Activated CD8-positive, alpha-beta memory T cell treated with anti-CD3 and anti-CD28 coated beads, Interleukin-2, amount 50 U/mL, for 48 hours (primary cell): ENCODE measurements around the gene CCN2.
"Not testable (repeated sequence)": the region's sequence is repeated elsewhere in the genome, so short reads cannot be mapped to it uniquely, and the experiment has no call there.

ENCODE experiments used
- DNase-seq: peaks from one replicate; pipeline ENCODE4 v3.0.0-alpha.2; 2020

Gene CCN2

GRCh38 chr6:131937703-131938631, 13.2 kb downstream of the CCN2 start:
- DNase-seq = no peak

GRCh38 chr6:131937226-131937625, 13.9 kb downstream of the CCN2 start:
- DNase-seq = no peak

- no peak for DNase-seq
These were observed 15.0 kb downstream of the CCN2 start for GRCh38 chr6:131936156-131936555.

DNA sequence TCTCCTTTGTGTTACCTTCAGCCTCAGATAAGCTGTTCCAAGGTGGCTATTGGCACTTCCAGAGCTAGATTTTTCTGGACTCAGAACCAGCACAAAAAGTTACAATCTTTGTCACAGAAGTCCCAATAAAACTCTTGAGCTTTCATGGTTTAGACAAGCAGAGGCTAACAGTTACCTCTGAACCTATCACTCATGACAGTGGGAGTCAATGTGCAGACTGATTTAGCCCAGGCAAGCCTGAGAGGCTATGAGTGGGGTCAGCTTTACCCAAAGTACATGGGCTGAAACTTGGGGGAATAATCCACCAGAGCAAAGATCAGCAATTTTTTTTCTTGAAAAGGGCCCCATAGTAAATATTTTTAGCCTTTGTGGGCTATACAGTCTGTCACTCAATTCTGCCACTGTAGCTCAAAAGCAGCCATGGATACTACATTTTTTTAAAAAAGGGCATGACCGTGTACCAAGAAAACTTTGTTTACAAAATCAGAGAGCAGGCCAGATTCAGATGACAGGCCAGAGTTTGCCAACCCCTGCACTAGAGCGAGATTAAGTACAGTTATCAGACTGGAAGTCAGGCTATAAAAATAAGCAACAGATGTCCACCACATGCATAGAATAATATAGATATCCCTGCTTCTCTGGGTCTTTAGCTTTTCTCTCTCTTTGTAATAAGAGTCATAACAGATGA, 20.0 kb downstream of the CCN2 start:
- DNase-seq = no peak

- DNase-seq = no peak
These were observed 21.2 kb downstream of the CCN2 start for GRCh38 chr6:131929976-131930375.

DNA sequence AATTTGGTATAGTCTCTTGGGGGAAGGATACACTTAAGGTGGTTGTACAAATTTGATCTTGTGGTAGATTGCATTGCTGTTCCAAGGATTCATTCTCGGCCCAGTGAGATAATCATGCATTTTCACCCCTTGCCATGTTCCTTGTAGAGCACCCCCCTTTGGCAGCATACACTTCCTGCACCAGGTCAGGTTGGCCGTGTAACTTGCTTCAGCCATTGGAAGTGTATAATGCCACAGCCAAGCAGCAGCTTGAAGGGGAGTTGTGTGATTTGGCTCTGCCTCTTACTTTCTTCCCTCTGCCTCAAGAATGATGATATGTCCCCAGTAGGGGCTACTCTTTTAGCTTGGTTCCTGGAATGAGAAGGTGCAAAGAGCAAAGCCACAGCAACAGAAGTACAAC, 21.9 kb downstream of the CCN2 start:
- DNase-seq = no peak

DNA sequence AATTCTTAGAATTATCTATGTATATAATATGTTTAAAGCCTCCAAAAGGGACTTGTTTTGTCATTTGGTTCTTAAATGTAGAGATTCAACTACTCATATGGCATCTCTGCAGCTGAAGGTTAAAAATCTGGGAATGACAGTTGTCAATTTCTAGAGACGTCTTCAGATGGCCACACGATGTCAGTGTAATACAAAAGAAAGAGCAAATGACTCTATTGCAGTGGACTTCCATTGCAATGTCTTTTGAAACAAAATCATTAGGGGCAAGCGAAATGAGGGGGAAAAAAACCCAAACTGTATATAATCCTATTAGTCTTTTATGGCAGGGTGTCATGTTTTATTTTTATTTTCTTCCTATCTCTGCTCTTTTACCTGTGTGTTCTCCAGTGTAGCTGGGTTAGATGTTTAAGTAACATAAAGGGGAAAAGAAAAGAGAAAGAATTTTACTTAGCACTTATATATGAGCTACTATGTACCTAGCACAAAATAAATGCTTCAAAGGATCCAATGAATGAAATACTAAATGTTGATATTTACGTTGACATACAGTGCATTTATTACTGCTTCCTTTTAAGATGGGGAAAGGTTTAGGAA, 26.2 kb downstream of the CCN2 start:
- DNase-seq = no peak

DNA sequence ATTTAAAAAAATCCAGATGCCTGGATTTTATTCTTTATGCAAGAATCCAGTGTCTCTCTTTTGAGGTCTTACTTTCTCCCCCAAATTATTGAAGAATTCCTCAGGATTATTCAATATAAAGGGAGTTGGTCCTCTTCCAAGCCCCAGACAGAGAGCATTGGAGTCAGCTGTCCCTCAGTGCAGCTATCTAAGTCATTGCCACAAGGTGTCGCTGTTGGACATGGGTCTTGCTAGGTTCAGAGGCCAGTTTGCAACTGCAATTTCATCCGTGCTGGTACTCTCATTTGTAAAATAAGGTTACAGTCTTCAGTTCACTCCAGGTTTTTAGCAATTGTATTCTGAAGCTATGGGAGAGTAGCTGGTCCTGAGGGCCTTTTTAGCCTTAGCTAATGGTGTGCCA, 27.8 kb downstream of the CCN2 start:
- DNase-seq = peak; percentile 71

GRCh38 chr6:131920656-131921055, 30.5 kb downstream of the CCN2 start:
- no peak for DNase-seq

DNA sequence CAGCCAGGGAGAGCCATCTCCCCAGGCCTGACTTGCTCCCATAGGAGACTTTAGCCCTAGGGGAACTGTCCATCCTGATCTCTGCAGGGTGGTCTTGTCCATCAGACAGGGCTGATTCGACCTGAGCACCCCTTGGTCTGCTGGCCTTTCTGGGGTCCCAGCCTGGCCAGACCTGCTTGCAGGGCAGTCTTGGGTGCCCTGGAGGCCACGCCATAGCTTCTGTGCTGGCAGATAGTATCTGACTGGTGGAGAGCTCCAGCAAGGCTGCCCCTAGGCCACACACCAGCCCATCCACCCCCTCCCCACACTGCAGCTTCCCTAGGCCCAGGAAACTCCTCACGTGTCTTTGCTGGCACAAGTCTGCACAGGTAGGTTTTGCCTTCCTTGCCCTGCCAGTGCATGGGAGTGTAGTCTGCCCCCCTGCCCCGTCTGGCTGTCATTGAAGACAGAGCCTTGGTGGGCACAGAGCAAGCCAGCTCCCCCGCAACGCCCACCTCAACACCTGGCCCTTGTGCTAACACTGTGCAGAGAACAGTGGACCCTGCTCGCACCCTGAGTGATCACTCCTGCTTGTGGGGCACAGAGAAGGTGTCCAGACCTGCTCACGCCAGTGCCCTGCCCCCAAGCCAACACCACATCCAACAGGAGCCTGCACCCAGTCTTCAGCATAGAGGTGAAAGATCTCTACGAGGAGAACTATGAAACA, 32.4 kb downstream of the CCN2 start:
- DNase-seq = no peak

- no peak for DNase-seq
These were observed 33.2 kb downstream of the CCN2 start for GRCh38 chr6:131917763-131918649.

DNA sequence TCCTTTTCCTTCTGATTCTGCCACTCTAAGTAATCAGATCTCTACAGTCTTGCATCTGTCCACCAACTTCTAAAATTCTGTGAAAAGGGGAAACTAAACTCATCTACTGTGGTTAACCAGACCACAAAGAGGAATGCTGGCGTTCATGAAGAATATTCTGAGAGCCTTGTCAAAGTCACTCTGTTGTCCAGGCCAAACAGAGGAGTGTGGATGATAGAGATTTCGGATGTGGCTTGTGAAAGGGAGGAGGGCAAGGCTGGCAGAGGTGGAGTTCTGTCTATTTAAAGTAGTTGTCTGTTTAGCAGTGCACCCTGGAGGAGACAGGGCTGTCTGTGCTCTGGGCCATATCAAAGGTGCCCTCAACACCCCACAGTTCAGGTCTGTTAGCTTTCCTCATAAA, 33.9 kb downstream of the CCN2 start:
- no peak for DNase-seq

GRCh38 chr6:131916847-131917246, 34.3 kb downstream of the CCN2 start:
- DNase-seq = no peak

DNA sequence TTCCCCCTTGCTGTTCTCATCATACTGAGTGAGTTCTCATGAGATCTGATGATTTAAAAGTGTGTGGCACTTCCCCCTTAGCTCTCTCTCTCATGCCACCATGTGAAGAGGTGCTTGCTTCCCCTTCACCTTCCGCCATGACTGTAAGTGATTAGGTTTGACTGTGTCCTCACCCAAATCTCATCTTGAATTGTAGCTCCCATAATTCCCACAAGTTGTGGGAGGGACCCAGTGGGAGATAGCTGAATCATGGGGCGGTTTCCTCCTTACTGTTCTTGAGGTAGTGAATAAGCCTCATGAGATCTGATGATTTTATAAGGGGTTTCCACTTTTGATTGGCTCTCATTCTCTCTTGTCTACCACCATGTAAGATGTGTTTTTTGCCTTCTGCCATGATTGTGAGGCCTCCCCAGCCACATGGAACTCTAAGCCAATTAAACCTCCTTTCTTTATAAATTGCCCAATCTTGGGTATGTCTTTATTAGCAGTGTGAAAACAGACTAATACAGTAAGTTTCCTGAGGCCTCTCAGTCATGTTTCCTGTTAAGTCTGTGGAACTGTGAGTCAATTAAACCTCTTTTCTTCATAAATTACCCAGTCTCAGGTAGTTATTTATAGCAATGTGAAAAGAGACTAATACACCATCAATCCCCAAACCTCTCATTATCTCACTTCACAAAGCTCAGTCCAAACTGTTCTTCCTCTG, 34.9 kb downstream of the CCN2 start:
- DNase-seq = not testable (repeated sequence)

- DNase-seq = peak; percentile 57
These were observed 36.0 kb downstream of the CCN2 start for GRCh38 chr6:131914967-131915751.

DNA sequence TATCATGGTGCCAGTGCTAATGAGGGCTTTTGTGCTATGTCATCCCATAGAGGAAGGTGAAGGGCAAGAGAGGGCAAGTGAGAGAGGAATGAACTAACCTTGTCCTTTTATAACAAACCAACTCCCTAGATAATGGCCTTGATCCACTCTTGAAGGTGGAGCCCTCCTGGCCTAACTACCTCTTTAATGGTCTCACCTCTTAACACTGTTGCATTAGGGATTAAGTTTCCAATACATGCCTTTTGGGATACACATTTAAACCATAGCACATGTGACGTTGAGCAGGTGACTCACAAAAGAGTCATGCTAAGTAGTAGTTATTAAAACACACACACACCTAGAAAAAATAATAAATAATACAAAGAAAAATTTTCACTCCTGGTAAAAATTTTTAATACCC, 36.9 kb downstream of the CCN2 start:
- no peak for DNase-seq

GRCh38 chr6:131911951-131912350, 39.2 kb downstream of the CCN2 start:
- DNase-seq = no peak

GRCh38 chr6:131910956-131911355, 40.2 kb downstream of the CCN2 start:
- DNase-seq = no peak

DNA sequence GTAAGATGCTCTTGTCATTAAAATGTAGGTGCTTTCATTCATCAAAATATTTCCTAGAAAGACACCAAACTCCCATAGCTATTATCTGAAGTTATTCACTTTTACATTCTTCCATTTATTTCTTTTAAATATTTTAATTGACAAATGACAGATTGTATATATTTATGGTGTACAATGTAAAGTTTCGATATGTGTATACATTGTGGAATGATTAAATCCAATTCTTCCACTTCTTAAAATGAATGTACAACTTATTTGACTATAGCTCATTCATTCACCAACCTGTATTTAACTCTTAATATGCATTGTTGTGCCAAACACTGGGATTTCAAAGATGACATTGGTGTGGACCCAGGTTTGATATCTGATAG, 41.0 kb downstream of the CCN2 start:
- no peak for DNase-seq

GRCh38 chr6:131909408-131910218, 41.6 kb downstream of the CCN2 start:
- DNase-seq = peak; percentile 87
